Stimulated activated naive B cell treated with anti-CD40 and anti-IgM and Interleukin-4, amounts not matched to agents 10 μg/mL and 1 μg/mL and 100 μg/mL, for 72 hours (primary cell): Measurements from ENCODE around the gene EDN2.

Source experiments
- ATAC-seq, 2 donors: fragments of 150-1000 bp; cut with Tn5 transposase; replicated peaks; 2 replicates each; pipeline ENCODE4 v1.10.0; 2021; ENCODE audit warnings: moderate library complexity in 1 of 2
- DNase-seq: peaks from one replicate; pipeline ENCODE4 v3.0.0; 2021
- H3K27ac Mint-ChIP-seq: one replicate; pipeline ENCODE4 v1.8.0; 2022; ENCODE audit warnings: mild to moderate bottlenecking, mixed read lengths
- H3K27me3 Mint-ChIP-seq, 2 donors: one replicate each; pipeline ENCODE4 v1.8.0; 2022; ENCODE audit warnings: mixed read lengths in 2 of 2
- H3K36me3 Mint-ChIP-seq, 2 donors: one replicate each; pipeline ENCODE4 v1.8.0; 2022; ENCODE audit warnings: mixed read lengths in 2 of 2, mild to moderate bottlenecking in 1 of 2
- H3K4me1 Mint-ChIP-seq, 2 donors: one replicate each; pipeline ENCODE4 v1.8.0; 2022; ENCODE audit warnings: mixed read lengths in 2 of 2, mild to moderate bottlenecking in 1 of 2
- H3K4me3 Mint-ChIP-seq, 2 donors: one replicate each; pipeline ENCODE4 v1.8.0; 2022; ENCODE audit warnings: mild to moderate bottlenecking in 2 of 2, mixed read lengths in 2 of 2, moderate library complexity in 1 of 2
- H3K9me3 Mint-ChIP-seq, 2 donors: one replicate each; pipeline ENCODE4 v1.8.0; 2022; ENCODE audit warnings: mixed read lengths in 2 of 2, mild to moderate bottlenecking in 1 of 2

Gene EDN2

GRCh38 chr1:41446851-41447610 is 37.5 kb downstream of the EDN2 start:
- ATAC-seq: no peak
- Mint-ChIP-seq H3K36me3 (no peaks in the 10 kb centered on the region), H3K4me3 (no peak overlapping the region), H3K27me3 (peaks cover 4 to 10% of the 10 kb centered on the region in 2 donors), H3K4me1 (no peaks in the 10 kb centered on the region), H3K27ac (no peak overlapping the region), H3K9me3 (peaks cover 3 to 7% of the 10 kb centered on the region in 2 donors)
- no peak for DNase-seq

- H3K4me3 Mint-ChIP-seq: no peak overlapping the region
- H3K4me1 Mint-ChIP-seq: no peaks in the 10 kb centered on the region
- H3K27ac Mint-ChIP-seq: no peak overlapping the region
- H3K27me3 Mint-ChIP-seq: peaks cover 7 to 10% of the 10 kb centered on the region in 2 donors
- peaks cover 3 to 7% of the 10 kb centered on the region in 2 donors for H3K9me3 Mint-ChIP-seq
- DNase-seq: no peak
- no peak for ATAC-seq
- no peaks in the 10 kb centered on the region for H3K36me3 Mint-ChIP-seq
Observed at GRCh38 chr1:41444785-41445184, 39.7 kb downstream of the EDN2 start.

DNA sequence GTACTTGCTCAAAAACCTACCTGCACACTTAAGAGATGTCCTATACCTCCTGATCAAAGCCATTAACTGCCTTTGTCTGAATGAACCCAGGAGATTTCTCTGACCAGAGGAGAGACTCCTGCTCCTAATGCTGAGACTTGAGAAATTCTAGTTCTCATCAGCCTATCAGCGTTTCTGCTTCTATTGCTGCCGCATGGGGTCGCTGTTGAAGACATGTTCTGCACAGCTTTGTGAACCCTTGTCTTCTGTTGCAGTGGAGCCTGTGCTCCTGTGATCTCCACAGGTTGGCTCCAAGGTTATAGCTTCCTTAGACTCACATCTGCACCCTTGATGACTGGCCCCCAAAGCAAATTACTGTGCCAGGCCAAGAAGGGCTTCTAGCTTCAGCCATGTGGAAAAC is 40.2 kb downstream of the EDN2 start:
- no peak overlapping the region for H3K4me3 Mint-ChIP-seq
- DNase-seq (no peak), ATAC-seq (no peak)
- peaks cover 7 to 9% of the 10 kb centered on the region in 2 donors for H3K27me3 Mint-ChIP-seq
- no peaks in the 10 kb centered on the region for H3K36me3 Mint-ChIP-seq
- H3K27ac Mint-ChIP-seq: no peak overlapping the region
- no peaks in the 10 kb centered on the region for H3K4me1 Mint-ChIP-seq
- H3K9me3 Mint-ChIP-seq: peaks cover 3 to 7% of the 10 kb centered on the region in 2 donors

GRCh38 chr1:41442697-41443251 is 41.7 kb downstream of the EDN2 start:
- no peak overlapping the region for H3K27ac Mint-ChIP-seq
- no peaks in the 10 kb centered on the region for H3K4me1 Mint-ChIP-seq
- DNase-seq (no peak), ATAC-seq (no peak)
- no peaks in the 10 kb centered on the region for H3K36me3 Mint-ChIP-seq
- H3K27me3 Mint-ChIP-seq: peaks cover 0 to 7% of the 10 kb centered on the region in 2 donors
- H3K4me3 Mint-ChIP-seq: no peak overlapping the region
- peaks cover 3 to 7% of the 10 kb centered on the region in 2 donors for H3K9me3 Mint-ChIP-seq

DNA sequence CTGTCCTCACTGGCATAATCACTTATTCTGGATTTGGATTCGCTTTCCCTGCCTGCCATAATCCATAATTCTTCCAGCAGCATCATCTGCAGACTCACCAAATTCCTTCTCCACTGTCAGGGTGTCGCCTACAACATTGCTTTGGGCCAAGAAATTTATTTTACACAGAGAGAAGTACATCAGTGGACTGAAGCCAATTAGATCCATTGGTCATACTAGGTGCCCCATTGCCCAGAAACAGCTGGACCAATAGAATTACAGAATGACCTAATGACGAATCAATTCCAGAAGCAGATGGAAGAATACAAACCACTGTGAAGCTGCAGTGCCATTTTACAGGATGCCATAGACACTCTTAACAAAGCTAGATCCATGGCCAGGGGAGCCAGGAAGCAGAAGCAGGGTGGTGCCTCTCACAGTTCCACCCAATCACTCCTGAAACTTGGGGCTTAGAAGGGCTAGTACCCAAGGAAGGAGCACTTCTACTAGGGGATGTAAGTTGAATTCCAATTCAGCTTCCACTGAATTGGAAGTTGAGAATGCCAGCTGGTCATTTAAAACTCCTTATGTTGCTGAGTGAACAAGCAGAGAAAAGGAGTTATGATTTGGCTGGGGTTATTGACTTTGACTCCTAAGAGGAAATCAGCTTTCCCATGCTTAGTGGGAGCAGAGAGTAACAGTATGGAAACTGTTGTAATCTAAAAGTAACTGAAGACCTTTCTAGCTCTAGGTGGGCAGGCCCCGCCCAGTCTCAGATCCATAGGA is 44.0 kb downstream of the EDN2 start:
- Mint-ChIP-seq H3K27me3 (peaks cover 13 to 15% of the 10 kb centered on the region in 2 donors), H3K4me1 (no peaks in the 10 kb centered on the region), H3K4me3 (no peak overlapping the region), H3K9me3 (peaks cover 3 to 7% of the 10 kb centered on the region in 2 donors), H3K27ac (no peak overlapping the region), H3K36me3 (no peaks in the 10 kb centered on the region)
- ATAC-seq (no peak), DNase-seq (no peak)

- ATAC-seq (no peak), DNase-seq (no peak)
- no peaks in the 10 kb centered on the region for H3K4me1 Mint-ChIP-seq
- no peak overlapping the region for H3K27ac Mint-ChIP-seq
- H3K9me3 Mint-ChIP-seq: peaks cover 0 to 7% of the 10 kb centered on the region in 2 donors
- H3K36me3 Mint-ChIP-seq: no peaks in the 10 kb centered on the region
- H3K27me3 Mint-ChIP-seq: peaks cover 25 to 28% of the 10 kb centered on the region in 2 donors
- H3K4me3 Mint-ChIP-seq: no peak overlapping the region
Observed at GRCh38 chr1:41439234-41439633, 45.2 kb downstream of the EDN2 start.

DNA sequence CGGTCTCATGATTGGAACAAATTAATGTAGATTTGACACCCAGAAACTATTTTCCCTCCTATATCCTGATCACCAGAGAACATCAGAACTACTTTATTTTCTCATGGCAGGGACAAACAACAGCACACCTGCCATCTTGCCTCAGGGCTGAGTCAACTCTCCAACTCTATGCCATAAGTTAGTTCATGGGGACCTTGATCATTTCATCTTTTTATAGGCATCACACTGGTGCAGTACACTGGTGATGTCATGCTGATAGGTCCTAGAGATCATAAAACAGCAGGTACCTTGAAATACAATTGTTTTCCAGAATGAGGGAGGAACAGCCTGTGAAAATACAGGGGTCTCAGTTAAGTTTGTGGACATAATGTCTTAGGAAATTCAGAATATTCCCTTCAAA is 45.8 kb downstream of the EDN2 start:
- H3K4me1 Mint-ChIP-seq: no peaks in the 10 kb centered on the region
- H3K27ac Mint-ChIP-seq: no peak overlapping the region

DNA sequence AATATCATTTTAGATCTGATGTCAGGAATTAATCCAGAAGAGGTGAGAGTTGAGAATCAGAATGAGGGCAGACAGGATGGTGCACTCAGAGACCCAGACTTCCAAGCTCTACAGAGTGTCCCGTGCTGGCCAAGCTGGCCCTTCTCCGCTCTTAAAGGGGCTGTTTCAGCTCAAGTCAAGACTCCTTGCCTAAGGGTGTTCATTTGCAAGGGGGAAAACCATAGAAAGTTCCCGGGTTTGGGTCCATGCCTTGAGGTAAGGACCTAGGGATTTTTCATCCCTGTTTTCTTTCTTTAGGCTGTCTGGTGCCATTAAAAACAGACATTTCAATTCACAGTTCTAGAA is 47.5 kb downstream of the EDN2 start:
- peaks cover 42 to 44% of the 10 kb centered on the region in 2 donors for H3K27me3 Mint-ChIP-seq

More for the DNA sequence above, 45.8 kb downstream of the EDN2 start:
- Mint-ChIP-seq H3K4me3 (no peak overlapping the region), H3K9me3 (peaks cover 0 to 7% of the 10 kb centered on the region in 2 donors), H3K27me3 (peaks cover 30 to 33% of the 10 kb centered on the region in 2 donors), H3K36me3 (no peaks in the 10 kb centered on the region)
- DNase-seq: no peak
- ATAC-seq: no peak

DNA sequence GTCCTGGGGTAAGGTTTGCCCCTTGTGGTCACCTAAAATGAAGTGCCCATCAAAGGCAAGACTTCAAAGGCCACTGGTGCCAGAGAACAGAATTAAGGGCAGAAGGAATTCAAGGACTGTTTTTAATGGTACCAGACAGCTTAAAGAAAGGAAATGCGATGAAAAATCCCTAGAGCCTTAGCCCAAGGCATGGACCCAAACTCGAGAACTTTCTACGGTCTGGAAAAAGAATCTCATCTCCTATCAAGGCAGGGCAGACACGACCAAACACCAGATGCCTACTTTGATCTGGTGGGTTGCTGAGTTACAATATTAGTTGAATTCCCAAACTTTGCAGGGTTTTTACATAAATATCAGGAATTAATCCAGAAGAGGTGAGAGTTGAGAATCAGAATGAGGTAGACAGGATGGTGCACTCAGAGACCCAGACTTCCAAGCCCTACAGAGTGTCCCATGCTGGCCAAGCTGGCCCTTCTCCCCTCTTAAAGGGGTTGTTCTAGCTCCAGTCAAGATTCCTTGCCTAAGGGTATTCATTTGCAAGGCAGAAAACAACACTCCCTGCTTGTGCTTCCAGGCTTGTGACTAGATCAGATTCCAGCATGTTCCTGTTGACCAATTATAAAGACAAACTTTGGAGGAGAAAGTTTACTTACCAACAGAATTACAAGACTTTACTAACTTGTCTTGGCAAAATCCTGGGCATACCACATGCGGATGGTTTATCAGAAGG is 48.0 kb downstream of the EDN2 start:
- H3K4me3 Mint-ChIP-seq: no peak overlapping the region
- H3K9me3 Mint-ChIP-seq: no peaks in the 10 kb centered on the region
- ATAC-seq (no peak), DNase-seq (no peak)
- peaks cover 1 to 6% of the 10 kb centered on the region in 2 donors for H3K4me1 Mint-ChIP-seq
- H3K27me3 Mint-ChIP-seq: peaks cover 42 to 44% of the 10 kb centered on the region in 2 donors
- no peak overlapping the region for H3K27ac Mint-ChIP-seq
- H3K36me3 Mint-ChIP-seq: no peaks in the 10 kb centered on the region

More for the DNA sequence above, 47.5 kb downstream of the EDN2 start:
- Mint-ChIP-seq H3K4me3 (no peak overlapping the region), H3K4me1 (peaks cover 1 to 6% of the 10 kb centered on the region in 2 donors), H3K27ac (no peak overlapping the region), H3K36me3 (no peaks in the 10 kb centered on the region), H3K9me3 (no peaks in the 10 kb centered on the region)
- ATAC-seq (no peak), DNase-seq (no peak)

DNA sequence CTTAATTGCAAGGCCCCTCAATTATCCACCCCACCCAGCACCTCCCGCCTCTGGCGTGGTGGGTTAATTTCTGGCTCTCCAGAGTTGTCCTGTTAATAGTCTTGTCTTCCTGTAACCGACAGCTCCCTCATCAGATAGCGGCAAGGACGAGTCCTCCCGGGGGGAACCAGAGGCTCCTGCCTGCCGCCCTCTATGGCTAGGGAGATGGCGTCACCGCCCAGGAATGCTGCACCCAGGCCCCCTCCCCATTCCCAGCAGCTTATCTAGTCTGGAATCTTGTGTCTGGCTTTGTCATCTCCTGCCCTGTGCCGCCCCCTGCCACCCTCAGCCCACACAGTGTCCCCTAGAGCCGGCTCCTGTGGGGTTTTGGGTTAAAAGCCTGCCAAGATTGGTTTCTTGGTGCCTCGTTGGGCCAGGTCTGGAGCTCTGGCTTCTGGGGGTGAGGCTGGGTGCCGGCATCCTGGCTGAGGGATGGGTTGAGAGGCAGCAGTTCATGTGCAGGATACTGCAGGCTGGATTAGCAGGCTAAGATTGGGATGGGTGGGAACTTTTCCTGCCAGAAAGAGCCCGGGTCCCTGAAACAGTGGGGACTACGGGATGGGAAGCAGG is 48.8 kb downstream of the EDN2 start:
- no peak for DNase-seq
- no peaks in the 10 kb centered on the region for H3K36me3 Mint-ChIP-seq

GRCh38 chr1:41434748-41435449 is 49.6 kb downstream of the EDN2 start:
- Mint-ChIP-seq H3K4me1 (peaks cover 1 to 6% of the 10 kb centered on the region in 2 donors), H3K4me3 (no peak overlapping the region), H3K9me3 (no peaks in the 10 kb centered on the region), H3K27me3 (peaks cover 40 to 42% of the 10 kb centered on the region in 2 donors), H3K27ac (no peak overlapping the region), H3K36me3 (no peaks in the 10 kb centered on the region)
- ATAC-seq: no peak
- no peak for DNase-seq

More for the DNA sequence above, 48.8 kb downstream of the EDN2 start:
- ATAC-seq: no peak
- Mint-ChIP-seq H3K4me3 (no peak overlapping the region), H3K27ac (no peak overlapping the region), H3K27me3 (peaks cover 42 to 44% of the 10 kb centered on the region in 2 donors), H3K9me3 (no peaks in the 10 kb centered on the region), H3K4me1 (peaks cover 1 to 6% of the 10 kb centered on the region in 2 donors)

GRCh38 chr1:41434306-41434705 is 50.2 kb downstream of the EDN2 start:
- no peak for DNase-seq
- H3K4me3 Mint-ChIP-seq: no peak overlapping the region
- ATAC-seq: no peak
- H3K27ac Mint-ChIP-seq: no peak overlapping the region
- peaks cover 1 to 6% of the 10 kb centered on the region in 2 donors for H3K4me1 Mint-ChIP-seq
- no peaks in the 10 kb centered on the region for H3K9me3 Mint-ChIP-seq
- H3K27me3 Mint-ChIP-seq: peaks cover 40 to 42% of the 10 kb centered on the region in 2 donors
- H3K36me3 Mint-ChIP-seq: no peaks in the 10 kb centered on the region

DNA sequence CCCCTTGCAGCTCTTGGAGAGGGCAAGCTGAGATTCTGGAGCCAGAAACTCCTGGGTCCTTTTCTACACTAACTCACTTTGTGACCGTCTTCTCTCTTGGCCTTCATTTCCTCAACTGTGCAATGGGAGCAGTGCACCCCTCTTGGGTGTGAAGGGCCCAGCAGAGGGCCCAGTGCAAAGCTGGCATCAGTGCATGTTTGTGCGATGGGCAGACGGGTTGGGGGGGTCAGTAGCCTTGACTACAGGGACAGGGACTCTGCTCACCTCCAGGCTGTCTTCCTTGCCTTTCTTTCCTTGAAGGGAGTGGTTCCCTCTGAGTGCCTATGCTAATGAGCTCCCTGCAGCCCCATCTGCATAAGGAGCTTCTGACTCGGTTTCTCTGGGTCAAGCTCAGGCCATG is 51.0 kb downstream of the EDN2 start:
- H3K4me1 Mint-ChIP-seq: peaks cover 1 to 6% of the 10 kb centered on the region in 2 donors
- no peak overlapping the region for H3K4me3 Mint-ChIP-seq
- ATAC-seq (no peak), DNase-seq (no peak)
- no peaks in the 10 kb centered on the region for H3K36me3 Mint-ChIP-seq
- no peaks in the 10 kb centered on the region for H3K9me3 Mint-ChIP-seq
- peaks cover 41 to 45% of the 10 kb centered on the region in 2 donors for H3K27me3 Mint-ChIP-seq
- H3K27ac Mint-ChIP-seq: no peak overlapping the region
